ENCODE data around the gene ASS1.

Gene ASS1

GRCh38 chr9:130398487-130399240 is 46.1 kb upstream of the ASS1 start:
- no peaks in the 10 kb centered on the region for H3K36me3 ChIP-seq (ENCODE audit: control insufficient read depth in 2 of 2, insufficient read depth in 1 of 2, low read length in 2 of 2)
- no peaks in the 10 kb centered on the region for H3K9me3 ChIP-seq (ENCODE audit: control insufficient read depth, insufficient read depth, low read depth, low read length)
- TF ChIP-seq ZNF202 (tag by site-specific recombination; IDR thresholded peaks at IDR 0.05; ENCODE audit: borderline replicate concordance) (no peak), ZNF121 (tag by site-specific recombination; IDR thresholded peaks at IDR 0.05) (peak; percentile 88)
- CTCF ChIA-PET = no interaction called here
- H3K27ac ChIP-seq (ENCODE audit: extremely low read depth, low read depth, low read length) = no peak overlapping the region
- no peaks in the 10 kb centered on the region for H3K4me1 ChIP-seq (ENCODE audit: control insufficient read depth, insufficient read depth, low read length)
- POLR2A ChIA-PET = interaction anchor here (0.6 to 1.1 kb wide), 2 partner anchors 25 to 34 kb away, joined by 3 to 10 read pairs; no protein-coding TSS in a partner anchor
- no peak overlapping the region for H3K4me3 ChIP-seq (ENCODE audit: low read depth, low read length)

- H3K36me3 ChIP-seq (ENCODE audit: control insufficient read depth in 2 of 2, insufficient read depth in 1 of 2, low read length in 2 of 2) = no peaks in the 10 kb centered on the region
- no peak overlapping the region for H3K27ac ChIP-seq (ENCODE audit: extremely low read depth, low read depth, low read length)
- no peaks in the 10 kb centered on the region for H3K9me3 ChIP-seq (ENCODE audit: control insufficient read depth, insufficient read depth, low read depth, low read length)
- CTCF ChIA-PET = interaction anchor here (0.5 to 1.5 kb wide), 3 partner anchors 12 to 1881 kb away, joined by 3 to 6 read pairs (median 3); no protein-coding TSS in a partner anchor
- H3K4me3 ChIP-seq (ENCODE audit: low read depth, low read length) = no peak overlapping the region
- no peaks in the 10 kb centered on the region for H3K4me1 ChIP-seq (ENCODE audit: control insufficient read depth, insufficient read depth, low read length)
- POLR2A ChIA-PET = interaction anchor here (1.1 kb wide), 1 partner anchor 35 kb away, joined by 10 read pairs; no protein-coding TSS in a partner anchor
- TF ChIP-seq ZNF302 (tag by site-specific recombination; IDR thresholded peaks at IDR 0.05; ENCODE audit: low read depth) = no peak
- no peak for TF ChIP-seq ZNF514 (tag by site-specific recombination; IDR thresholded peaks at IDR 0.05)
- no peak for TF ChIP-seq ZSCAN23 (tag by site-specific recombination; IDR thresholded peaks at IDR 0.05)
Measured at GRCh38 chr9:130399768-130400167, 45.0 kb upstream of the ASS1 start.

GRCh38 chr9:130400870-130401269 is 43.9 kb upstream of the ASS1 start:
- CTCF ChIA-PET = interaction anchor here (0.5 to 1.5 kb wide), 2 partner anchors 10 to 25 kb away, joined by 3 to 6 read pairs; no protein-coding TSS in a partner anchor
- no peak overlapping the region for H3K4me3 ChIP-seq (ENCODE audit: low read depth, low read length)
- no peak overlapping the region for H3K27ac ChIP-seq (ENCODE audit: extremely low read depth, low read depth, low read length)
- no peaks in the 10 kb centered on the region for H3K4me1 ChIP-seq (ENCODE audit: control insufficient read depth, insufficient read depth, low read length)
- TF ChIP-seq ZNF112 (tag by site-specific recombination; IDR thresholded peaks at IDR 0.05) (no peak), ZNF518A (tag by site-specific recombination; conservative IDR thresholded peaks at IDR 0.05; ENCODE audit: low read depth) (no peak), ZFP69B (tag by site-specific recombination; IDR thresholded peaks at IDR 0.05) (no peak), HOXC10 (CRISPR knock-in tag; IDR thresholded peaks at IDR 0.05) (no peak), ZNF341 (tag by site-specific recombination; IDR thresholded peaks at IDR 0.05; ENCODE audit: low read depth) (no peak), ZNF513 (tag by site-specific recombination; IDR thresholded peaks at IDR 0.05) (no peak), ZNF248 (tag by site-specific recombination; IDR thresholded peaks at IDR 0.05) (no peak)
- TF ChIP-seq, protein P1, sequence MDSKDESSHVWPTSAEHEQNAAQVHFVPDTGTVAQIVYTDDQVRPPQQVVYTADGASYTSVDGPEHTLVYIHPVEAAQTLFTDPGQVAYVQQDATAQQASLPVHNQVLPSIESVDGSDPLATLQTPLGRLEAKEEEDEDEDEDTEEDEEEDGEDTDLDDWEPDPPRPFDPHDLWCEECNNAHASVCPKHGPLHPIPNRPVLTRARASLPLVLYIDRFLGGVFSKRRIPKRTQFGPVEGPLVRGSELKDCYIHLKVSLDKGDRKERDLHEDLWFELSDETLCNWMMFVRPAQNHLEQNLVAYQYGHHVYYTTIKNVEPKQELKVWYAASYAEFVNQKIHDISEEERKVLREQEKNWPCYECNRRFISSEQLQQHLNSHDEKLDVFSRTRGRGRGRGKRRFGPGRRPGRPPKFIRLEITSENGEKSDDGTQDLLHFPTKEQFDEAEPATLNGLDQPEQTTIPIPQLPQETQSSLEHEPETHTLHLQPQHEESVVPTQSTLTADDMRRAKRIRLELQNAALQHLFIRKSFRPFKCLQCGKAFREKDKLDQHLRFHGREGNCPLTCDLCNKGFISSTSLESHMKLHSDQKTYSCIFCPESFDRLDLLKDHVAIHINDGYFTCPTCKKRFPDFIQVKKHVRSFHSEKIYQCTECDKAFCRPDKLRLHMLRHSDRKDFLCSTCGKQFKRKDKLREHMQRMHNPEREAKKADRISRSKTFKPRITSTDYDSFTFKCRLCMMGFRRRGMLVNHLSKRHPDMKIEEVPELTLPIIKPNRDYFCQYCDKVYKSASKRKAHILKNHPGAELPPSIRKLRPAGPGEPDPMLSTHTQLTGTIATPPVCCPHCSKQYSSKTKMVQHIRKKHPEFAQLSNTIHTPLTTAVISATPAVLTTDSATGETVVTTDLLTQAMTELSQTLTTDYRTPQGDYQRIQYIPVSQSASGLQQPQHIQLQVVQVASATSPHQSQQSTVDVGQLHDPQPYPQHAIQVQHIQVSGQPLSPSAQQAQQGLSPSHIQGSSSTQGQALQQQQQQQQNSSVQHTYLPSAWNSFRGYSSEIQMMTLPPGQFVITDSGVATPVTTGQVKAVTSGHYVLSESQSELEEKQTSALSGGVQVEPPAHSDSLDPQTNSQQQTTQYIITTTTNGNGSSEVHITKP (tag by site-specific recombination; IDR thresholded peaks at IDR 0.05) = no peak
- TF ChIP-seq, protein P2, sequence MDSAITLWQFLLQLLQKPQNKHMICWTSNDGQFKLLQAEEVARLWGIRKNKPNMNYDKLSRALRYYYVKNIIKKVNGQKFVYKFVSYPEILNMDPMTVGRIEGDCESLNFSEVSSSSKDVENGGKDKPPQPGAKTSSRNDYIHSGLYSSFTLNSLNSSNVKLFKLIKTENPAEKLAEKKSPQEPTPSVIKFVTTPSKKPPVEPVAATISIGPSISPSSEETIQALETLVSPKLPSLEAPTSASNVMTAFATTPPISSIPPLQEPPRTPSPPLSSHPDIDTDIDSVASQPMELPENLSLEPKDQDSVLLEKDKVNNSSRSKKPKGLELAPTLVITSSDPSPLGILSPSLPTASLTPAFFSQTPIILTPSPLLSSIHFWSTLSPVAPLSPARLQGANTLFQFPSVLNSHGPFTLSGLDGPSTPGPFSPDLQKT (IDR thresholded peaks at IDR 0.05; ENCODE audit: borderline replicate concordance, low read depth, low read length) = no peak
- no peaks in the 10 kb centered on the region for H3K36me3 ChIP-seq (ENCODE audit: control insufficient read depth in 2 of 2, insufficient read depth in 1 of 2, low read length in 2 of 2)
- POLR2A ChIA-PET = no interaction called here
- no peaks in the 10 kb centered on the region for H3K9me3 ChIP-seq (ENCODE audit: control insufficient read depth, insufficient read depth, low read depth, low read length)
